CD1c-positive myeloid dendritic cell (primary cell): Measurements from ENCODE around the gene TBCK.
"Not testable (repeated sequence)": the region's sequence is repeated elsewhere in the genome, so short reads cannot be mapped to it uniquely, and the experiment has no call there.

ENCODE experiments used
- DNase-seq: peaks from one replicate; pipeline ENCODE4 v3.0.0-alpha.2; 2016; ENCODE audit errors: extremely low spot score

TBCK gene

GRCh38 chr4:106231931-106232330 is 84.1 kb downstream of the TBCK start:
- no peak for DNase-seq

GRCh38 chr4:106222548-106222947 is 93.5 kb downstream of the TBCK start:
- no peak for DNase-seq

- not testable (repeated sequence) for DNase-seq
Observed at GRCh38 chr4:106213291-106213690, 102.7 kb downstream of the TBCK start.

- no peak for DNase-seq
Observed at GRCh38 chr4:106210021-106210420, 106.0 kb downstream of the TBCK start.

GRCh38 chr4:106208481-106209460 is 107.2 kb downstream of the TBCK start:
- DNase-seq = no peak

- DNase-seq = no peak
Observed at GRCh38 chr4:106201373-106201772, 114.6 kb downstream of the TBCK start.

GRCh38 chr4:106195435-106195950 is 120.5 kb downstream of the TBCK start:
- DNase-seq = no peak

- DNase-seq = no peak
Observed at GRCh38 chr4:106194801-106195200, 121.2 kb downstream of the TBCK start.

GRCh38 chr4:106192131-106192530 is 123.9 kb downstream of the TBCK start:
- no peak for DNase-seq

GRCh38 chr4:106186201-106186600 is 129.8 kb downstream of the TBCK start:
- DNase-seq = no peak

- no peak for DNase-seq
Observed at GRCh38 chr4:106183551-106183950, 132.5 kb downstream of the TBCK start.

- DNase-seq = no peak
Observed at GRCh38 chr4:106172861-106173260, 143.1 kb downstream of the TBCK start.

- no peak for DNase-seq
Observed at GRCh38 chr4:106165351-106166010, 150.5 kb downstream of the TBCK start.

- no peak for DNase-seq
Observed at GRCh38 chr4:106162278-106162677, 153.7 kb downstream of the TBCK start.

- DNase-seq = peak; percentile 82
Observed at GRCh38 chr4:106160560-106160959, 155.4 kb downstream of the TBCK start.

- no peak for DNase-seq
Observed at GRCh38 chr4:106149911-106150310, 166.1 kb downstream of the TBCK start.

- DNase-seq = no peak
Observed at GRCh38 chr4:106149026-106149425, 167.0 kb downstream of the TBCK start.

- no peak for DNase-seq
Observed at GRCh38 chr4:106142616-106143127, 173.3 kb downstream of the TBCK start.

GRCh38 chr4:106140601-106141000 is 175.4 kb downstream of the TBCK start:
- no peak for DNase-seq

GRCh38 chr4:106136777-106137331 is 179.2 kb downstream of the TBCK start:
- DNase-seq = no peak

GRCh38 chr4:106132045-106132444 is 184.0 kb downstream of the TBCK start:
- no peak for DNase-seq

GRCh38 chr4:106126062-106126461 is 189.9 kb downstream of the TBCK start:
- no peak for DNase-seq
